GM21717 (cell line): ENCODE results near the gene INPP4B.

Source experiments
- ATAC-seq: cut with Tn5 transposase; IDR thresholded peaks from one replicate; pipeline ENCODE4 v1.9.1; 2021; ENCODE audit warnings: mild to moderate bottlenecking, moderate library complexity; ENCODE audit not compliant: unreplicated experiment

INPP4B gene

GRCh38 chr4:142493255-142494110 lies 352.6 kb downstream of the INPP4B start:
- no peak for ATAC-seq

- ATAC-seq = no peak
These were observed 360.6 kb downstream of the INPP4B start for GRCh38 chr4:142485452-142485851.

GRCh38 chr4:142480244-142480643 lies 365.9 kb downstream of the INPP4B start:
- ATAC-seq = no peak

- no peak for ATAC-seq
These were observed 370.4 kb downstream of the INPP4B start for GRCh38 chr4:142475663-142476062.

- no peak for ATAC-seq
These were observed 371.6 kb downstream of the INPP4B start for GRCh38 chr4:142474398-142475087.

- no peak for ATAC-seq
These were observed 372.2 kb downstream of the INPP4B start for GRCh38 chr4:142473960-142474338.

GRCh38 chr4:142473218-142473959 lies 372.7 kb downstream of the INPP4B start:
- no peak for ATAC-seq

GRCh38 chr4:142467088-142467487 lies 379.0 kb downstream of the INPP4B start:
- no peak for ATAC-seq

GRCh38 chr4:142465526-142465925 lies 380.6 kb downstream of the INPP4B start:
- no peak for ATAC-seq

- no peak for ATAC-seq
These were observed 382.9 kb downstream of the INPP4B start for GRCh38 chr4:142463206-142463605.

DNA sequence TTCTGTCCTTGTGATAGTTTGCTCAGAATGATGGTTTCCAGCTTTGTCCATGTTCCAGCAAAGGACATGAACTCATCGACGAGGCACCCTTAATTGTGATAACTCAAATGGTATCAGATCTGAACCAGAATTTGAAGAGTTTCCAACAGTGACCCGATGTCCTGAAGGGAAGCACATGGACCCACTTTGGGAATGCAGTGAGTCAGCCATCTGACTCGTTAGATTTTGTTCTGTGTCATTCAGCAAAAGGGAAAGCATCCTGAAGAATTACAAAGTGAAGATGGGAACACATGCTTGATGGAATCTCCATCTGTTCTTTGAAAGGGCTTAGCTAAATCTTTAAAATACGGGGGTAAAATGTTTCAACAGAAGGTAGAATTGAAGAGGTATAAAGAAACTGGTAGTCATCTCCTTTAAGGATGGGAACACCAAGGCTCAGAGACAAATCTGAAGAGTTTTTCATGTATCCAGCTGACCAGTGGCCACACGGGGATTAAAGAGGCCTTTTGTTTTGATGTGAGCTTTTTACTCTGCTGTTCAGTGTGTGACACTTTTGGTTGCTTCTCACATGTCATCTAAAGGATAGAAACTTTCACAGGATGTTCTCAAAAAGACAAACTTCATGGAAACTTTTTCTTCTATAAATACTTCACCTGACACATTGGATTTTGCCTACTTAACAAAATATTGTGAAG lies 393.8 kb downstream of the INPP4B start:
- no peak for ATAC-seq

DNA sequence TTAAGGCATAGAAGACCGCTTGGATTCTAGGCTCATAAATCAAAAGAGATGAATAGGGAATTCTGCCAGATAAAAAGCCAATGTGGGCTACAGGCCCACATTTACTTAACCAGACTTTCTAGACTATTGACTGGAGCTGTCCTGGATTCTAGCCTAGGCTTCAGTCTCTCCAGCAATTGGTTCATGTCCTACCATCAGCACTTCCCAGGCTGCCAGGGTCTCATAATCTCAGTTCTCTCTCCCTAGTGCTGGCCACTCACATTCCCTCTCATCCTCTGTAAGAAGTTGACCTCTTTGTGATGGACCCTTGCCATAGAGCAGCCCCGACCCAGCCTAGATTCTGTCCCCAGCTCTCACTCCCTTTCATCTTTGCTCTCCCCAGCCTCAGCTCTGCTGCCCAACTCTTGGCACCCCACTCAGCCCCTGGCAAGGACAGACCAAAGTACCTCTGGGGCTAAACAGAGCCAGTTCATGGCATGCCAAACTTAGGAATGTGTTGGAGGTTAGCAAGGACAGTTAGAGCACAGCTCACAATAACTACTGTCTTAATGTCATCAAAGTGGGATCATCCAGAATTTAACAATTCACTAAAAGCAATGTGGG lies 396.2 kb downstream of the INPP4B start:
- ATAC-seq = no peak

GRCh38 chr4:142447009-142447408 lies 399.1 kb downstream of the INPP4B start:
- ATAC-seq = no peak

DNA sequence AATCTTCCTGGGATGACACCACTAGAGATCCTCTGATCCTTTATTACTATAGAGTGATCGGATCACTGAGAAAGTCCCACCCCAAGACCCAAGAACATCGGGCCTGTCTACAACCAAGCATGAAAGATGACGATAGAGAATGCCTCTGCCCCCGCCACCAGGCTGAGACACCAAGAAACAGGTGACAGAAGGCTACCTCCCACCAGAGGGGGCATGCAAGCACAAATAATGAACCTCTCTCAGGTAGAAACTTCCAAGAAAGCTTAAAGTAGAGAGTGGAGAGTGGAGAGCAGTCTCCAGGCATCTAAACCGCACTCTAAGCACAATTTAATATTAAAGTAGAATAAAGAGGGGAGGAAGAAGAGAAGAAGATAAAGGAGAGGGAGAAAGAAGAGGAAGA lies 402.6 kb downstream of the INPP4B start:
- no peak for ATAC-seq

GRCh38 chr4:142440093-142440492 lies 406.0 kb downstream of the INPP4B start:
- ATAC-seq = no peak

DNA sequence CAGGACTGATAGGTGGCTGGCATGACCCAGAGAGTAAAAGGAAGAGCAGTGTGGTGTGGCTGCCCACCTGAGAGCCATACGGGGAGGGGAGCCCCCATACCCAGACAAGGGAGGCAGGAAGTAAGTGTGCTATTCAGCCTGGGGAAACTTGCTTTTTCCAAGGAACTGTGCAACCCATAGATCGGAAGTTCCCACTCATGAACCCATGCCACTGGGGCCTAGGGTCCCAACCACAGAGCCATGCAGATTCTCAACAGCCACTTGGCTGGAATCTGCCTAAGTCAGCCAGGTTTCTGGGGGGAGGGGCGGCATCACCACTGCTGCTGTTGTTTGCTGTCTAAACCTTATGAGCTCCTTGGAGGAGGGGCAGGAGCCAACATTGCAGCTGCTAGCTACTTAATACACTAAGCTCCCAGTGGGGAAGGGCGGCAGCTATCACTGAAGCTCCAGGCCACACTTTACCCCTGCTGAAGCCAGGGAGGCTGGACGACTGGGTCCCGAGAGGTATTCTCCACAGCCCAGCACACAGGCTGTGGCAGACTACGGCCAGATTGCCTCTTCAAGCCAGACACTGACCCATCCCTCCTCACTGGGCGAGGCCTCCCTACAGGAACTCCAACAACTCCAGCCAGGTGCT lies 410.4 kb downstream of the INPP4B start:
- ATAC-seq = no peak

DNA sequence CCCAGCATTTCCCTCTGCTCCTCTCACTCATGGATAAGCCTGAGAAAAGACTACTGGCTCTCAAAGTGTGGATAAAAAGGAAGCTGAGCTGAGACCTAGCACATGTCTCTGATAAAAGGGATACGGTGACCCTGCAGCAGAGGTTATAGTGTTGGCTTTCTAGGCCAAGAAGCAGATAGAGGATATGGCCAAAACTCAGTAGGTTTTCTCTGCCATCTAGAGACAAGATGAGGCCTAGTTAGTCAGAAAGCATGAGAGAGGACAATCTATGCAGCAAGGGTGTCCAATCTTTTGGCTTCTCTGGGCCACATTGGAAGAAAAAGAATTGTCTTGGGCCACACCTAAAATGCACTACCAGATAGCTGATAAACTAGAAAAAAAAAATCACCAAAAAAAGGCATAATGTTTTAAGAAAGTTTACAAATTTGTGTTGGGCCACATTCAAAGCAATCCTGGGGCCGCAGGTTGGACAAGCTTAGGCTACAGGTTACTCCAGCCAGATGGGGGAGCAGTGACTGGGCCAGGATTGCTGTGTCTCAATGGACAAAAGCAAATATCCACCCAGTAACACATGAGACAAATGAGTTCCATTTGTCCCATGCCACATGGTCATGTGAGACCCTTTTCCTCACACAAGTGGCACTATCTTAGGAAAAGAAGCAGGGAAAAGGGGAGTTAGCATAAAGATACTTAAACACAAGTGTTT lies 411.4 kb downstream of the INPP4B start:
- no peak for ATAC-seq

DNA sequence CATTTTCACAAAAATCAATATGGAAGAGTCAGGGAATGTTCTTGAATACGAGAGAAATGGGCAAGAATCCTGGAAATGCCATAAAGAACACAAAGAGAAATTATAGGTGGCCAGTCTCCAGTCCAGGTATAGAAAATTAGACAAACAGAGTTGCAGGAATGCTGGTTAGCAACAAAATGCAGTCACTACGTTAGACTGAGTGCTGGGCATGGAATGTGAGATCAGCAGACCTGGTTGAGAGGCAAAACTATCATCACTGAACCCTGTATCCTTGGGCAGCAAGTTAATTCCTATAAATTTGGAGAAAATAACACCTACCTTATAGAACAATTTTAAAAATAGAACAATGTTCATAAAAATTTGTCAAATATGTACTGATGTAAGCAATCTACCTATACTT lies 417.4 kb downstream of the INPP4B start:
- no peak for ATAC-seq

DNA sequence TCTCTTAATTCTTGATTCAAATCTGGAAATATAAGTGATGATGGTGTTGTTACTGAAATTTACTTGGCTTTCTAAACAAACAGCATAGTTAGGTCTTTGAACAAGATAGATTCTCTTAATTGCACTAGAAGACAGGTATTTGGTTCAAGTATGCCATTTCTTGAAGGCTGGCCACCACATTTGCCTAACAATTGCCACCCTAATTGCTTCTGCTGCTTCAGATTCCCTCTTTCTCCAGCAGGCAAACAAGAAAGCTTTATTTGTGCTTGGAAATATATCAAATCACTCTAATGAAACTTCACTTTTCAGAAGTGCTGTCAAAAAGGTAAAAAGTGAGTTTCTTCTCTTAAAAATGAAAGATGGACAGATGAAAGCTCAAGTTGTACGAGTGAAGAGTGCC lies 418.6 kb downstream of the INPP4B start:
- ATAC-seq = no peak

GRCh38 chr4:142423861-142424260 lies 422.2 kb downstream of the INPP4B start:
- no peak for ATAC-seq
